ENCODE measurements around the gene ZNF454.

The ZNF454 gene

DNA sequence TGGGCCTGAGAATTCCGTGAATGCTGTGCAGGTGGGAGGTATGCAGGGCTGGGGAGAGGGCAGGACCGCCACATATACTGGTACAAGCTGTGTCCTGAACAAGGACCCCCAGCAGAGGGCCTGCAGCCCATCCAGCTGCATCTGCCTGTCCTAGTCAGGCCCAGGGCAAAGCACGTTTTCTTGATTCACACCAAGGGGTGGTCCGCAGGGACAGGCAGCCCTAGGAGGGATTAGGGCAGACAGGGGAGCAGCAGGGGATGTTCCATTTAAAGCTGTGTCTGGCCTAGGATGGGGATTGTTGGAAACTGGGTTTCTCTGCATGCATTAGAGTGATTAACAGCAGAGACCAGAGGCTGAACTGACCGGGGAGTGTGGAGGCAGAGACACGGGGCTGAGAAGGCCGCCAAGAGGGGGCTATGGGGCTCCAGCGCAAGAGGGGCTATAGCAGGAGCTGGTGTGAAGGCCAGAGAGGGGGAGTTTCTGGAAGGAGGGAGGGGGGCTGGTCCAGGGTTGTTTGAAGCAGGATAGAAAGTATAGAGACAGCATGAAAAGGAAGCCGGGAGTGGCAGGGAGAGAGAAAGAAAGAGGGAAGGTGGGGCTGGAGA lies 51.4 kb downstream of the ZNF454 start:
- TF ChIP-seq POU2F2 (IDR thresholded peaks at IDR 0.05; ENCODE audit: low read depth, low read length) (no peak), POLR2AphosphoS5 (IDR thresholded peaks at IDR 0.05; ENCODE audit: low read depth, low read length) (no peak), SPI1 (IDR thresholded peaks at IDR 0.05; ENCODE audit: low read depth, low read length) (no peak), PAX5 (IDR thresholded peaks at IDR 0.05; ENCODE audit: insufficient read depth, low read length, severe bottlenecking) (no peak), POLR2A (IDR thresholded peaks at IDR 0.05; ENCODE audit: low read depth, low read length) (no peak), TAF1 (IDR thresholded peaks at IDR 0.05; ENCODE audit: low read depth, low read length) (no peak)
- DNase-seq (ENCODE audit: insufficient read length, low spot score), result no peak
- FAIRE-seq, result no peak

DNA sequence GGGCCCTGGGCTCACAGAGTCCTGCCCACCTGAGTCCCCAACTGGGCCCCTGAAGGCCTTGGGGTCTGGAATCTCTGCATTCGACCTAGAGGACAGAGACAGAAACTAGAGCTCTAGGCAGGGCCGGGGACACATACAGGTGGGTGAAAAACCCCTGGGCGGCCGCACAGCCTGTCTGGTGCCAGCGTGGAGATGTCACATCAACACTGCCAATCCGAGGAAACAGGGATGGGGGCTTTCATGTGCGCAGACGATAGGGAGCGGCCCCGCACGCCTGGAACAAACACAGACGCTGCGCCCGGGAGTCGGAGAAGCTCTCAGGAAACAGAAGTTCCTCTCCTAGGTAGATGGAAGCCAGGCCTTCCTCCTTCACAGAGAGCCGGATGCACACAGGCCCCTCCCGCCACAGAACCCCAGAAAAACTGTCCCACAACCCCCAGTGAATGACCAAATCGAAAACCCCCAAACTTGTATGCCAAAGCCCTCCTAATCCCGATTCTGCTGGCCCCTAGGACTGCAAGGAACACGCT lies 52.3 kb downstream of the ZNF454 start:
- TF ChIP-seq PAX5 (IDR thresholded peaks at IDR 0.05; ENCODE audit: insufficient read depth, low read length, severe bottlenecking), result no peak
- TF ChIP-seq SPI1 (IDR thresholded peaks at IDR 0.05; ENCODE audit: low read depth, low read length), result no peak
- no peak for TF ChIP-seq POLR2A (IDR thresholded peaks at IDR 0.05; ENCODE audit: low read depth, low read length)
- no peak for TF ChIP-seq TAF1 (IDR thresholded peaks at IDR 0.05; ENCODE audit: low read depth, low read length)
- no peak for TF ChIP-seq POLR2AphosphoS5 (IDR thresholded peaks at IDR 0.05; ENCODE audit: low read depth, low read length)
- TF ChIP-seq POU2F2 (IDR thresholded peaks at IDR 0.05; ENCODE audit: low read depth, low read length), result no peak
- DNase-seq (ENCODE audit: insufficient read length, low spot score) (no peak), FAIRE-seq (no peak)

DNA sequence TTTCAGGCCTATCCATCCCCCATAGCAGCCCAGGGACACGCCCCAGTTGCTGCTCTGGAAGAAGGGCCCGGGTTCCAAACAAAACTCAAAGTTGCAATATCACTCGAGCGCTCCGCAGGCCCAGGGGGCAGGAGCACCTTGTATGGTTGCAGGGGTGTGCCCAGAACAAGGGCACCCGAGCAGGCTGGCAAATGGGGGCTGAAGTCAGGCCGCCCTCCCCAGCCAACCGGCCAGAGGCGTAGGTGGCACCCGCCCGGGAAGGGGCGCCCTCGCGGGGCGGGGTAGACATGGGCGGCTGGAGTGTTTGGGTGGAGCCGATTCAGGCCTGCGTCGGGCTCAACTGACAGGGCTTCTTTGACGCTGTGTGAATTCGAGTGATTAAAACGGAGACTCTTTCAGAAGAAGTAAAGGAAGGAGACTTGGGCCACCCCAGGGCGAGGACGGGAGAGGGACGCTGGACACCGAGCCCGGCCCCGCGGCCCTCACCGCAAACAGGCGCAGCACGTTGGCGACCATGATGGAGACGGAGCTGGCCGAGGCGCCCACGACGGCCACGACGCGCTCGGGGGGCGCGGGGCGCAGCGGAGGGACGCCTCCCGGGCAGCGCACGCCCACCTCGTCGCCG lies 53.1 kb downstream of the ZNF454 start:
- DNase-seq (ENCODE audit: insufficient read length, low spot score) (no peak), FAIRE-seq (no peak)
- TF ChIP-seq SPI1 (IDR thresholded peaks at IDR 0.05; ENCODE audit: low read depth, low read length), result no peak
- TF ChIP-seq POLR2A (IDR thresholded peaks at IDR 0.05; ENCODE audit: low read depth, low read length), result no peak
- TF ChIP-seq PAX5 (IDR thresholded peaks at IDR 0.05; ENCODE audit: insufficient read depth, low read length, severe bottlenecking), result no peak
- TF ChIP-seq TAF1 (IDR thresholded peaks at IDR 0.05; ENCODE audit: low read depth, low read length), result no peak

DNA sequence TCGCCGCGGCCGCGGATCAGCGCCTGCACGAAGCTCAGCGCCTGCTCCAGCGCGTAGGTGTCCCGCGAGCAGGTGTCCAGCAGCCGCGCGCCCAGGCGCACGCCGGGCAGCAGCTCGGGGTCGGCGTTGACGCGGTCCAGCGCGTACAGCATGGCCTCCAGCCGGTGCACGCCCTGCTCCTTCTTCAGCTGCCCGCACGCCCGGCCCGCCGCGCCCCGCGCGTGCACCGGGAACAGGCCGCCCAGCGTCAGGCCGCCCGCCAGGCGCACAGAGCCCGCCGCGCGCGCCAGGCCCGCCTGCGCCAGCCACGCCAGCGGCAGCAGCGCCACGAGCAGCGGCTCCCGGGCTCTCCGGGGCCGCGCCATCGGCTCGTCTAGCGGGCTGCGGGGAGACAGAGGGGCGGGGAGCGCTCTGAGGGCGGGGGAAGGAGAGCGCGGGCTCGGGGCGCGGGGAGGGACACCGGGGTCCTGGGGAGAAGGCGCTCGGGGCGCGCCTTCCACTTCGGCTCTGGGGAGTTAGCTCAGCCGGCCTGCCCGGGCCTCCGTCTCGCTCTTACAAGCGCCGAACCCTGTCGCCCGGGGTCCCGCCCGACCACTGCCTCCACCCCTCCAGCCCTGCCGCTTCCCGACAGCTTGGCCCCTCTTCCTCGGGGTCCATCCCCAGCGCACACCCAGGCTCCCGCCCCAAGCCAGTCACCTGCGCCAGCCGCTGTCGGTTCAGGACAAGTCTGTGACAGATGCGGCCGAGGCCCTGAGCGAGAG lies 53.8 kb downstream of the ZNF454 start, which contains the start of gene GRM6:
Gene GRM6 (minus strand): TSS at position 741 of the 761 bp plus-strand sequence. CDS start 376 bp downstream, at position 365.
- TF ChIP-seq POU2F2 (IDR thresholded peaks at IDR 0.05; ENCODE audit: low read depth, low read length), result no peak
- no peak for TF ChIP-seq PAX5 (IDR thresholded peaks at IDR 0.05; ENCODE audit: insufficient read depth, low read length, severe bottlenecking)
- TF ChIP-seq POLR2AphosphoS5 (IDR thresholded peaks at IDR 0.05; ENCODE audit: low read depth, low read length), result no peak
- TF ChIP-seq POLR2A (IDR thresholded peaks at IDR 0.05; ENCODE audit: low read depth, low read length), result no peak
- TF ChIP-seq SPI1 (IDR thresholded peaks at IDR 0.05; ENCODE audit: low read depth, low read length), result no peak
- no peak for TF ChIP-seq TAF1 (IDR thresholded peaks at IDR 0.05; ENCODE audit: low read depth, low read length)
- FAIRE-seq (no peak), DNase-seq (ENCODE audit: insufficient read length, low spot score) (no peak)

DNA sequence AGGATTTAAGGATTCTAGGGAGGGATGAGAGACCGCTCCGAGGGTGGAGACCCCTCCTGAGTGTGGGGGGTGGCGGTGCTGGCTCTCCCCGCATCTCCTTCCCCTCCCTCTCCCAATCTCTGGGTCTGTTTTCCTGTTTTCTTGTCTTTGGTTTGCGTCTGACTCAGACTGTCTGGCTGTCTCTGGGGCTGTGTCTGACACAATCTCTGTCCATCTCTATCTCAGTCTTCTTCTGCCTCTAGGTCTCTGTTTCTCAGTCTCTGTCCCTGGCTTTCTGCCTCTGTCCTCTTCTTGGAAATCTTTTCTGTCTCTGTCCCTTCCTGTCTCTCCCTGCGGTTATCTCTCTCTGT lies 54.3 kb downstream of the ZNF454 start:
- DNase-seq (ENCODE audit: insufficient read length, low spot score) (no peak), FAIRE-seq (no peak)
- no peak for TF ChIP-seq SPI1 (IDR thresholded peaks at IDR 0.05; ENCODE audit: low read depth, low read length)
- no peak for TF ChIP-seq POLR2AphosphoS5 (IDR thresholded peaks at IDR 0.05; ENCODE audit: low read depth, low read length)
- TF ChIP-seq POLR2A (IDR thresholded peaks at IDR 0.05; ENCODE audit: low read depth, low read length), result no peak
- TF ChIP-seq POU2F2 (IDR thresholded peaks at IDR 0.05; ENCODE audit: low read depth, low read length), result no peak
- TF ChIP-seq PAX5 (IDR thresholded peaks at IDR 0.05; ENCODE audit: insufficient read depth, low read length, severe bottlenecking), result no peak
- no peak for TF ChIP-seq TAF1 (IDR thresholded peaks at IDR 0.05; ENCODE audit: low read depth, low read length)

DNA sequence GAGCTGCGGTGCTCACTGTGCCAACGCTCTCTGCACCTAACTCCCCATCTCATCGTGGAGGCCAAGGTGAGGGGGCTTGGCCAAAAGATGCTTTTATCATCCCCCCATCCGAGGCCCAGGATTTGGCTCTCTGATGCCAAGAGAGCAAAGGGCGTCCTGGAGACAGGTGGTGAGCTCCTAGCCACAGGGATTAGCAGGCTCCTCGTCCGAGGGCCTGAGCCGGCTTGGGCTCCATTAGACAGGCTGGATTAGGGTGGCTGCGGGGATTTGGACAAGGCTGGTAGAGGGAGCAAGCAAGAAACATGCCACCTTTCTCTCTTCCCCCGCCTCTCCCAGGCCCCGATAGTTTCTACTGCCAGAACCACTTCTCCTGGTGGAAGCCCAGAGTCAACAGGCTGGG lies 55.2 kb downstream of the ZNF454 start:
- DNase-seq (ENCODE audit: insufficient read length, low spot score) (no peak), FAIRE-seq (no peak)
- TF ChIP-seq POLR2A (IDR thresholded peaks at IDR 0.05; ENCODE audit: low read depth, low read length), result no peak
- TF ChIP-seq POU2F2 (IDR thresholded peaks at IDR 0.05; ENCODE audit: low read depth, low read length), result no peak
- TF ChIP-seq SPI1 (IDR thresholded peaks at IDR 0.05; ENCODE audit: low read depth, low read length), result no peak
- TF ChIP-seq TAF1 (IDR thresholded peaks at IDR 0.05; ENCODE audit: low read depth, low read length), result no peak
- TF ChIP-seq POLR2AphosphoS5 (IDR thresholded peaks at IDR 0.05; ENCODE audit: low read depth, low read length), result no peak
- TF ChIP-seq PAX5 (IDR thresholded peaks at IDR 0.05; ENCODE audit: insufficient read depth, low read length, severe bottlenecking), result no peak

DNA sequence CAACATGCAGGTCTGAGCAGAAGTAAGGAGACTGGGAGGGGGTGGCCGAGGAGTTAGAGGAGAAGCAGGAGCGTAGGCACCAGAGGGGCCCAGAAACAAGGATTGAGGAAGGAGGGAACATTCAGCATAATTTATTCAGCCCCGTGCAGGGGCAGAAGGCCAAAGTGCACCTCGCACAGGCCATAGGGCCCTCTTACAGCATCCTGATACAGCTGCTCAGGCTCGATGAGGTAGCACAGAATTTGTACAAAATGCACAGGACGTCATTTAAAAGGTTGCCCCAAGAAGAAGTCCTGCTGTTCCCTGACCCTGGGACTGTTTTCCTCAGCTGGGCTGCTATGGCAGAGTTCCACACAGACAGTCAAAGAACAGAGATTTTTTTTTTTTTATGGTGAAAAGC lies 56.2 kb downstream of the ZNF454 start:
- TF ChIP-seq PAX5 (IDR thresholded peaks at IDR 0.05; ENCODE audit: insufficient read depth, low read length, severe bottlenecking) (no peak), TAF1 (IDR thresholded peaks at IDR 0.05; ENCODE audit: low read depth, low read length) (no peak), POU2F2 (IDR thresholded peaks at IDR 0.05; ENCODE audit: low read depth, low read length) (no peak), SPI1 (IDR thresholded peaks at IDR 0.05; ENCODE audit: low read depth, low read length) (no peak), POLR2A (IDR thresholded peaks at IDR 0.05; ENCODE audit: low read depth, low read length) (no peak), POLR2AphosphoS5 (IDR thresholded peaks at IDR 0.05; ENCODE audit: low read depth, low read length) (no peak)
- no peak for DNase-seq (ENCODE audit: insufficient read length, low spot score)
- FAIRE-seq, result no peak

DNA sequence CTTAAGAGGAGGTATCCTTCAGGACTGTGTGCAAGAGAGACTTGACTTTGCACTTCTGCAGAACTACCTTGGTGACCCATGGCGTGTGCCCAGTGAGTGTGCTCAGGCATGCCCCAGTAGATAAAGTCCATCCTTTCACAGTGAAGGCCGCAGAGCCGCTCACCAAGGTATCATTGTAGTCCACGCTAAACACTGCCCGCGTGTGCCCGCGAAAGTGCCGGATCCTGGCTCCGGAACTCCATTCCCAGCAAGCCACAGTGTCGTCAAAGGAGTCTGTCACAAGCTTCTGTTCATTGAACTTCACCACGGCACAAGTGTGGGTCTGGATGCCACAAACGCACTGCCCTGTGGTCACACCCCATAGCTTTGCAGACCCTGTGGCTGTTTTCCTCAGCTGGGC lies 57.4 kb downstream of the ZNF454 start:
- no peak for TF ChIP-seq POLR2AphosphoS5 (IDR thresholded peaks at IDR 0.05; ENCODE audit: low read depth, low read length)
- no peak for FAIRE-seq
- no peak for DNase-seq (ENCODE audit: insufficient read length, low spot score)

DNA sequence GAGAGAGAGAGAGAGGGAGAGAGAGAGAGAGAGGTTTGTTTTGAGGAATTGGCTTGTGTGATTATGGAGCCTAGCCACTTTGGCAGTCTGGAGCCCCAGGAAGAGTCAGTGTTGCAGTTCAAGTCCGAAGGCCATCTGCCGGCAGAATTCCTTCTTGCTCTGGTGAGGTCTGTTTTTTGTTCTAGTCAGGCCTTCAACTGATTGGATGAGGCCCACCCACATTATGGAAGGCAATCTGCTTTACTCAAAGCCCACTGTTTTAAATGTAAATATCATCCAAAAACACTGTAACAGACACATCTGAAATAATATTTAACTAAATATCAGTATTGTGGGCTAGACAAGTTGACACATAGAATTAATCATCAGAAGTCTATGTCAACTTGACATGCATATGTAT lies 65.6 kb downstream of the ZNF454 start:
- FAIRE-seq (no peak), DNase-seq (ENCODE audit: insufficient read length, low spot score) (no peak)
- TF ChIP-seq POLR2AphosphoS5 (IDR thresholded peaks at IDR 0.05; ENCODE audit: low read depth, low read length), result no peak
- TF ChIP-seq POLR2A (IDR thresholded peaks at IDR 0.05; ENCODE audit: low read depth, low read length), result no peak
- no peak for TF ChIP-seq PAX5 (IDR thresholded peaks at IDR 0.05; ENCODE audit: insufficient read depth, low read length, severe bottlenecking)
- no peak for TF ChIP-seq POU2F2 (IDR thresholded peaks at IDR 0.05; ENCODE audit: low read depth, low read length)
- no peak for TF ChIP-seq SPI1 (IDR thresholded peaks at IDR 0.05; ENCODE audit: low read depth, low read length)
- TF ChIP-seq TAF1 (IDR thresholded peaks at IDR 0.05; ENCODE audit: low read depth, low read length), result no peak

All from GM12891 (cell line).